ENCODE data around the gene DDX10.

- TF ChIP-seq POLR2AphosphoS5 (IDR thresholded peaks at IDR 0.05; ENCODE audit: borderline replicate concordance, low read depth, low read length) (no peak), EZH2 (IDR thresholded peaks at IDR 0.05) (no peak), FOXP2 (optimal IDR thresholded peaks at IDR 0.05; ENCODE audit: control extremely low read depth, extremely low read length, insufficient read depth) (no peak)
Measured at GRCh38 chr11:108786281-108786990, 121.6 kb downstream of the DDX10 start.
